Activated CD8-positive, alpha-beta memory T cell treated with anti-CD3 and anti-CD28 coated beads for 48 hours (primary cell): Measurements from ENCODE around the gene TMEM26.
"Not testable (repeated sequence)": the region's sequence is repeated elsewhere in the genome, so short reads cannot be mapped to it uniquely, and the experiment has no call there.

Experiments used
- DNase-seq, 3 experiments: peaks; one replicate each; pipeline ENCODE4 v3.0.0-alpha.2; 2020; ENCODE audit warnings: low read depth in 2 of 3, low spot score in 2 of 3

TMEM26 gene

DNA sequence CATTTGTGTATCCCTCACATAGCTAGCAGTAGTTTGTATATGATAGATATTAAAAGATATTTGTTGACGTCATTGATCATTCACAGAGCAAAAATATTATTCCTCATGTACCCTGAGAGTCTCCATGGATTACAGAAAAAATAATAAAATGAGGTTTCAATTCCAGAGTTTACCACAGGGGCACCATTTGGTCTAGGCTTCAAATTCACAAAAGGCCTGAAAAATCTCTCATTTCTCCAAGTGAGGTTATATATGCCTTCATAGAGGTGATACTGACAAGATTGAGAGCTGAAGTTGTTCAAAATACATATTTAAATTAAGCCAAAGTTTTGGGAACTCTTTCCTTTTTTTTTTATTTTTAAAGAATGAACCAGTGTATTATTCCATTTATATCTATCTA, 52.7 kb downstream of the TMEM26 start:
- no peak for DNase-seq

DNA sequence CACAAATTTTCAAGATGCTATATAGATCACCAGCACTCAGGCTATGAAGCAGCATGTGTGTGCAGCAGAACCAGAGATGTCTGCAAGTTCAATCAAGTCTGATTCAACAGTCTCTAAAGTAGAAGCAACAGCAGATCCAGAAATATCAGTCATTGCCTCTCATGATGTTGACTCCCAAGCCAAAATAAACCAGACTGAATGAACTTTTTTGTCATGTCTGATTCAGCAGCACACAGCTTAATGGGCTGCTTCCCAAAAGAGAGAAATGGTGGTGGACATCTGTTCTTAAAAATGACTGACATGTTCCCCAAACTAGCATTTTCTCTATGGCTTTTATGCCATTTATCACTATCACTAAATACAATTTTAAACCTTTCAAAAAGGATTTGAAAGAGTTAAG, 53.8 kb downstream of the TMEM26 start:
- no peak for DNase-seq

DNA sequence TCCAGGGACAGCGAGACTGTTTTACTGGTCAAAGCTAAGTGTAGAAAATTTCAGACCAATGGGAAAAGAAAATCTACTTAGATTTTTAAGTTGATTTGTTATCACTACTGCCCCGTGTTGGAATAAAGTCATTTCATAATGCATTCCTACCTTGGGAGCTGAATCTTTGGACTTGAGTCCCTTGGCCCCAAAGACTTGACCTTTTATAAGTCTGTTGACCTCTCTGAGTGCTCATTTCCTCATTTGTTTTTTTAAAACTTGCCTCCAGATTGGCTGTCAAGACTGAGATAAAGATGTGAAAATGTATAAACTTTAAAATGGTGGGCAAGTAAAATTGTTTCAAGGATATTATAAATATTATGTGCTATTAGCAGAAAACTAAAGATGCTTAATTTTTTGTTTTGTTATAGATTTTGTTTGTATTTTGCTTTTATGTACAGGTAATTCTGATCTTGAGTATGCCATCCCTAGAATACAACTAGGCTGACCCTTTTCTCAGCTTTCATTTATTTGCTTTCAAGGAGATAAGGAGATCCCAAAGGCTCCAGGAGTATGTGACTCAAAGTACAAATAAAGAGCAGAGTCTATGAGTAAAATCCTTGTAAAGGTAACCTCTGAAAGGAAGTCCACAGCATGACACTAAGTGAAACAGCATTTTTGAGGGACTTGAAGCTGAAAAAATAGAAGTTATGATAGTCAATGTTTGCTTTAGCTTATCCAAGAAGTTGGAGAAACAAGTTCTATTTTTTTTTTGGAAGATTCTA, 54.6 kb downstream of the TMEM26 start:
- no peak for DNase-seq

DNA sequence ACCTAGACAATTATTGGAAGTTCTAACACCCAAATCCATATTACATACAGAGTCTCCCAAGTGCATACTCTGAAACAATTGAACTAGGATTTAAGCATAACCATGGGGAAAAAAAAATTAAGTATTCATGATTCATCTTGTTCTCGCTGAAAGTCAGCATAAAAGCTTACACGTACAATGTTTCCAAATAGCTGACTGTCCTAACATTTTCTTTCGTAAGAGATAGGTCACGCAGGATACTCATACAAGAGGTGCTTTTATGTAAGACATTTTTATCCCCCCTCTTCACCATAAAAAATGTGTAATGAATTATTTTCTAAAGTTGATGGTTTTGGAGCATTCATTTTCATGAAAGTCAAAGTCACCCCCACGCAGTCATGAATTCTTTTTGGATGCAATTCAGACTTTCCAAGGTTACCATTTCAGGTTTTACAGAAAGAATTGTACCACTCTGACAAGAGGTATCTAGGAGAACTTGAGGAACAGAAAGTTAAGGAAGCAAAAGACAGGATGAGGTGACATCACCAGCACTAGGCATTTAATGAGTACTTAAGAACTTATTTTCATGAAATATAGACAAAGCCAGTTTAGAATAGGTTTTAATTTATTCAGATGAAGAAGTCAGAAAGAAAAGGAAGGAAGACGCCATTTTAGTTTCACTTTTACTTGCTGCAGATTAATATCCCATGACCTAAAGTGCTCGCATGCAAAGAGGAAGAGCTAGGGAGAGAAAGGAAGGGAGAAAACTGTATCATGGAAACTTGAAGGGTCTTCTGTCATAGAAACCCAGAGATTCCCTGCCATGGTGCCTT, 55.8 kb downstream of the TMEM26 start:
- no peak for DNase-seq

DNA sequence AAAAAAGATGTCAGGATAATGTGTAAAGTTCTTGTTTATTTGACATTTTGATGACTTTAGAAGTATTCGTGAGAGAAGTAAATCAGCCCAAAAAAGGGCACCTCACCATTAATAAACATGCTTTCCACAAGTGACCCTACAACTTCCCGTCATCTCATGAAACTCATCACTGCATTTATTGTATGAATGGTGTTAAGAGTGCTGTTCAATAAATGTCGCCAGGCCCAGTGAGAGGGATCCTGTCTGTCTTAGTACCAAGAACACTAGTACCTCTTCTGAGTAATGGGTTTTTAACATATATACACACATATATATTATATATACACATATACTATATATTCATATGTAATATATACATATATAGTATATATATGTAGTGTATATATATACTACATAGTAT, 61.9 kb downstream of the TMEM26 start:
- DNase-seq, result no peak

DNA sequence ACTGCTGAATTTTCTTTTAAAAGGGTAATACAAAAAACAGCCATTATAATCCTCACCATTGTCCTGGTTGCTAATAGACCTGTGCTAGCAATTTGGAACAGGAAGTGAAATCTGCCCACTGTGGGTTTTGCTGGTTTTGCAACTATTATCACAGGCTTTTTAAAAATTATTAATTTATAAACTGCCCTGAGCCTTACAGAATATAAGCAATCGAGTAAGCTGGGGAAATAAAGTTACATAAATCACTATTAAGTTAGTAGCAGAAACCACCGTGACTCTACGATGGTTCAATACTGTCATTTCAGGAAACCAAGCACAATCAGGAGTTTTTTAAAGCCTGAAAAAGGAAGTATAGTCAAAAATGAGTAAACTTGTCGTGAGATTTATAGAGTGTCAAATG, 62.3 kb downstream of the TMEM26 start:
- DNase-seq, result no peak

DNA sequence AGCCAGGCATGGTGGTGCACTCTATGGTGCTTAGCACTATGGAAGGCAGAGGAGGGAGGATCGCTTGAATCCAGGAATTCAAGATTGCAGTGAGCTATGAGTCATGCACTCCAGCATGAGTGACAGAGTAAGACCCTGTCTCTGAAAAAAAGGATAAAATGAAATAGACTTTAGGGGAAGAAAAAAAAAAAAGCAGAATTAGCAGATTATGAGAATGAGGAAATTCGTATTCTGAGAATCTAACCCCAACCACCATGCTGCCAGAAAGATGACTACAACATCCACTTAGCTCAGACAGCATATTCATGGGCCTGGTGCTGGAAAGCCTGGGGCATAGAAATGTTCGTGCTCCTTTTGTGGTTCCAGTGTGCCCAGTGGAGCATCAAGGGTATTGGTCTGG, 63.3 kb downstream of the TMEM26 start:
- DNase-seq, result no peak

DNA sequence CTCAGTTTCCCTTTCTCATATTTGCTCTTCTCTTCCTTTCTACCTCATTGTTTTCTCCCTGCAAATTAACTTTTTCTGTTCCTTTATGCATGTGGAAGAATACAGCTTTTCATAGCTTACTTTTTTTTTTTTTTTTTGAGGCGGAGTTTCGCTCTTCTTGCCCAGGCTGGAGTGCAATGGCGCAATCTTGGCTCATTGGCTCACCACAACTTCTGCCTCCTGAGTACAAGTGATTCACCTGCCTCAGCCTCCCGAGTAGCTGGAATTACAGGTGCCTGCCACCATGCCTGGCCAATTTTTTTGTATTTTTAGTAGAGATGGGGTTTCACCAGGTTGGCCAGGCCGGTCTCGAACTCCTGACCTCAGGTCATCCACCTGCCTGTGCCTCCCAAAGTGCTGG, 64.2 kb downstream of the TMEM26 start:
- not testable (repeated sequence) for DNase-seq

DNA sequence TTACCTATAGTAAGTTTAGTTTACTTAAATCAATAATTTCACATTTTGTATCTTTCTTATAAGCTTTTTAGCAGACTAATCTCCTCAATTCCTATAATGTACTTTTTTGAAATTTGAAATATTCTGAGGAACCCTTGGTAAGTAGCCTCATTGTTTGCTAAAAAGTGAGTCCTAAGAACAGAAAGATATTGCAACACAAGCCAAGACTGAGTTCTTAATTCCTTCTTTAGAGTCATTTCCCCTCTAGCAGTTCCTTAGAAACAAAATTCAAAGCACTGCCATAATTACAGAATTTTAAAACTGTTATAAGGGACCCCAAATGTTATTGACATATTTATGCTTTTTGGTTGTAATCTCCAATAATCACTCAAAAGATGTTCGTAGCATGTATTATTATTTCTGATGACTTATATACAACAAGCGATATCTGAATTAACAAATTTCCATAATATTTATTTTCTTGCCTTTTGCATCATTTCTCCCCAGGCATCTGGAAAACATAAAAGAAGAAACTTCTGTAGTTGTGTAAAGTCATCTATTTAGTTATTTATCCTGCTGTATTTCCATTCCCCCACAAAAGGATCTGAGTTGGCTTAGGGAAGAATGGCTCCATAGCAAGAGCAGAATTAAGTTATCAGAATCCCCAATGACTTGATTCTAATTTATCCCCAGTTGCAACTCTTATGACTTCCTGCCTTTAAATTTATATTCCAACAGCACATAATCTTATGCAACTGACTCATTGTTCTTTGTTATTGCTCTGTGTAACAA, 67.8 kb downstream of the TMEM26 start:
- no peak for DNase-seq

DNA sequence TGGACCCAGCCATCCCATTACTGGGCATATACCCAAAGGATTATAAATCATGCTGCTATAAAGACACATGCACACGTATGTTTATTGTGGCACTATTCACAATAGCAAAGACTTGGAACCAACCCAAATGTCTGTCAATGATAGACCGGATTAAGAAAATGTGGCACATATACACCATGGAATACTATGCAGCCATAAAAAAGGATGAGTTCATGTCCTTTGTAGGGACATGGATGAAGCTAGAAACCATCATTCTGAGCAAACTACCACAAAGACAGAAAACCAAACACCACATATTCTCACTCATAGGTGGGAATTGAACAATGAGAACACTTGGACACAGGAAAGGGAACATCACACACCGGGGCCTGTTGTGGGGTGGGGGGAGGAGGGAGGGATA, 72.0 kb downstream of the TMEM26 start:
- not testable (repeated sequence) for DNase-seq

DNA sequence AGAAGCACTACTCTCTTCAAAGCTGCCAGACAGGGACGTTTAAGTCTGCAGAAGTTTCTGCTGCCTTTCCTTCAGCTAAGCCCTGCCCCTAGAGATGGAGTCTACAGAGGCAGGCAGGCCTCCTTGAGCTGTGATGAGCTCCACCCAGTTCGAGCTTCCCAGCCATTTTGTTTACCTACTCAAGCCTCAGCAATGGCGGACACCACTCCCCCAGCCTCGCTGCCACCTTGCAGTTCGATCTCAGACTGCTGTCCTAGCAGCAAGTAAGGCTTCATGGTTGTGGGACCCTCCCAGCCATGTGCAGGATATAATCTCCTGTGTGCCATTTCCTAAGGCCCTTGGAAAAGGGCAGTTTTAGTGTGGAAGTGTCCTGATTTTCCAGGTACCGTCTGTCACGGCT, 74.3 kb downstream of the TMEM26 start:
- DNase-seq, result no peak

DNA sequence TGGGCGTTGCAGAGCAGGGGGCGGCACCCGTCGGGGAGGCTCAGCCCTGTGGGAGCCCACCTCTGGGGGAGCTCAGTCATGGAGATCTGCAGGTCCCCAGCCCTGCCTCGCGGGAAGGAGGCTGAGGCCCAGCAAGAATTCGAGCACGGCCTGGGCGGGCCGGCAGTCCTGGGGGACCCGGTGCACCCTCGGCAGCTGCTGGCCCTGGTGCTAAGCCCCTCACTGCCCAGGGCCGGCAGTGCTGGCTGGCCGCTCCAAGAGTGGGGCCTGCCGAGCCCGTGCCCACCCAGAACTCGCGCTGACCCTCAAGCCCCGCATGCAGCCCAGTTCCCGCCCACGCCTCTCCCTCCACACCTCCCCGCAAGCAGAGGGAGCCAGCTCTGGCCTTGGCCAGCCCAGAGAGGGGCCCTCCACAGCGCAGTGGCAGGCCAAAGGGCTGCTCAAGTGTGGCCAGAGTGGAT, 76.2 kb downstream of the TMEM26 start:
- no peak for DNase-seq

DNA sequence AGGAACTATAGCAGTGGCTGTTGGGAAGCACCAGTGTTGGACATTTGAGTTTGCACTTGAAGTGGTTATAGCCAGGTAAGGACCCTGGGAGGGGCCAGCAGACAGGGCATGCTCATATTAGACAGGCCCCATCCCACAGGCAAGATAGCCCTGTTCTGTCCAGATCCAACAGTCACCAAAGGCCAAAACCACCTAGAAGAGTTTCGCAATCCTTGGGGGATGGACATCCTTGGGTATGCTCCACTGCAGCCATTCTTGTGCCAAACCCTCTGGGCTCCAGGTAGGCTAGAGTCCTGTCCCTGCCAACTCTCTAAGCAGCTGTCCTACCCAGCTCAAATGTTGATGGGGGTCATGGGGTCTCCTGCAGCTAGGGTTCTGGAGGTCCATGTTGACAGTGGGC, 76.8 kb downstream of the TMEM26 start:
- no peak for DNase-seq

DNA sequence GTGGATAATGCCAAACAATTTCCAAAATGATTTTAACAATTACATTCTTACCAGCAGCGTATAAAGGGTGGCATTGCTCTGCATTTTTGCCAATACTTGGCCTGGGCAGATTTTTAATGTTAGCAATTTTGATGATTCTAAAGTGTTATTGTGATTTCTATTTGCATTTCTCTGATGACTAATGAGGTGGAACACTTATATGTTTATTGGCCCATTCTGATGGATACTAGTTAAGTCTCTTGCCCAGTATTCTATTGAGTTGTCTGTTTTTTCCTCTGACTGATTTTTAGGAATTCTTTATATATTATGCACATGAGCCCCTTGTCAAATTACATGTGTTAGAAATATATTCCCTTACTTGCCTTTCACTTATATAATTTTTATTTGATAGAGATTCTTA, 86.8 kb downstream of the TMEM26 start:
- DNase-seq, result no peak

DNA sequence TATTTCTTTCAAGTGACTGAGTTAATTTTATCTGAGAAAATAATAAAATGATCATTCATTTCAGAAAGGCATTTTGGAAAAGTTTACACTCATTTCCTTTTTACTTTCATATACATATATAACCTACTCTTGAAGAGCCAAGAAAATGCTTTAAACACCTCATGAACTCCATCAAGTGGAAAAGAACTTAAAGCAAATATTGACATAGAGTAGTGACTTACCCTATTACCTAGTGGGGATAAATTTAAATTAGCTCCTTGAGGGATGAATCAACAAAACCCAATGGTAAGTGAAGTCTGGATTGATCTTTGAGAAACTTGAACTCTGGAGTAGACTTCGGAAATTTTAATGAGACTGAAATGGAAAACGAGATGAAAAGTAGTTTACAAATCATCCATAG, 88.6 kb downstream of the TMEM26 start:
- no peak for DNase-seq

DNA sequence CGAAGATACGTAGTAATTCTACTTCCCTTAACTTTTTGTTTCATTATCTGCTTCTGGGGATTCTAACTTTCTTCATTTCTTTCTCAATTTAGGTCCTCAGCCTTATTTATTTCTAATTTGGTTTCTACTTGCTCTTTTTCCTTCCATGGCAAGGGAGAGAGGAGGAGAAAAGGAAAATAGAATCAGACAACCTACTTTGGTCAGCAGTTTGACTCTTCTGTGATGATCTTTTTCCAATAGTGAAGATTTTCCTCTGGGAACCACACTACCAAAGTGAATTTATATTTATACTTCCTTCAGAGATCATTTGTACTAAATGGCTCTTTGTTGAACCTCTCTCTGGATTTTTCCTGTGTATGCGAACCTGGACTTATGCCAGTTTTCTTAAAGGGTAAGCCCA, 90.2 kb downstream of the TMEM26 start:
- no peak for DNase-seq

DNA sequence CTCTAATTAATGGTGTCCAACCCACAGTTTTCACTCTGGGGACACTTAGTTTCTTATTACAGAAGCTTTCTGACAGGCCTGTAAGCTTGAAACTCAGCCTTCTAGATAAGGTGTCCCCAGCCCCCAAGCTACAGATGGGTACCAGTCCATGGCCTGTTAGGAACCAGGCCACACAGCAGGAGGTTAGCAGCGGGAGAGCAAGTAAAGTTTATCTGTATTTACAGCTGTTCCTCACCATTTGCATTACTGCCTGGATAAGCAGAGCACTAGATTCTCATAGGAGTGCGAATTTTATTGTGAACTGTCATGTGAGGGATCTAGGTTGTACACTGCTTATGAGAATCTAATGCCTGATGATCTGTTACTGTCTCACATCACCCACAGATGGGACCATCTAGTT, 93.7 kb downstream of the TMEM26 start:
- DNase-seq, result no peak

DNA sequence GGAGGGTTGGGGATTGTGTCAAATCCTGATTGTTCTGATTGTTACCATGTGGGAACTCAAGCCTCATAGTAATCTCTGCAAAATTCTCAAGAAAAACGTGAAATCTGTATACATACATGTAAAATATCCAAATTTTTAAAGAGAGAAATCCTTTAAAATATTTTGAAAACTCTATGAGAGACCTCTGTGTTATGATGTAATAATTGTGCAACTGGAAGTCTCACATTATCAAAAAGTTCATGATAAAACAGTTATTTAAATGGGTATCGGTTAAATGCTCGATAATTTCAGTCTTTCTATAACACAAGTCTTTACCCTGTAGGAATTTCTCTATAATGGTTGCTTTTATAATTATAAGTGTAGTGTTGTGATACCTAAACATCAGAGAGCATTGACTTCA, 95.5 kb downstream of the TMEM26 start:
- no peak for DNase-seq
